ENCODE results near the gene PCP4L1.
"Not testable (repeated sequence)": the region's sequence is repeated elsewhere in the genome, so short reads cannot be mapped to it uniquely, and the experiment has no call there.

DNA sequence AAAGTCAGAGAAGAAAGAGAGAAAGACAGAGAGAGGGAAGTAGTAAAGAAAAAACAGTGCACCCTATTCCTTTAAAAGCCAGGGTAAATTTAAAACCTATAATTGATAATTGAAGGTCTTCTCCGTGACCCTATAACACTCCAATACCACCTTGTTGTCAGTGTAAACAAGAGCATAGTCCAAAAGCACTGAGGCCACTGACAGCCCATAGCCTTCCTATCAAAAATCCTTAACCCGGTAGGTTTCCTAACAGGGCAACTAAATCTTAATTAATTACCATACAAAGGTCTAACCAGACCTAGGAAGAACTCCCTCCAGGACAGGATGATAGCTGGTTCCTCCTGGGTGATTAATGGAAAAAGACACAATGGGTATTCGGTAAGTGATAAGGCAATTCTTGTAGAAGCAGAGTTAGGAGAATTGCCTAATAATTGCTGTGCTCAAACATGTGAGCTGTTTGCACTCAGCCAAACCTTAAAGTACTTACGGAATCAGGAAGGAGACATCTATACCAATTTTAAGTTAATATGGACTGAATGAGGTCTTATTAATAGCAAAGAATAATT, 2.5 kb upstream of the PCP4L1 start:
- not testable (repeated sequence) for TF ChIP-seq EZH2 (IDR thresholded peaks at IDR 0.05; ENCODE audit: borderline replicate concordance, low read depth, low read length, severe bottlenecking)
- TF ChIP-seq, protein P1, sequence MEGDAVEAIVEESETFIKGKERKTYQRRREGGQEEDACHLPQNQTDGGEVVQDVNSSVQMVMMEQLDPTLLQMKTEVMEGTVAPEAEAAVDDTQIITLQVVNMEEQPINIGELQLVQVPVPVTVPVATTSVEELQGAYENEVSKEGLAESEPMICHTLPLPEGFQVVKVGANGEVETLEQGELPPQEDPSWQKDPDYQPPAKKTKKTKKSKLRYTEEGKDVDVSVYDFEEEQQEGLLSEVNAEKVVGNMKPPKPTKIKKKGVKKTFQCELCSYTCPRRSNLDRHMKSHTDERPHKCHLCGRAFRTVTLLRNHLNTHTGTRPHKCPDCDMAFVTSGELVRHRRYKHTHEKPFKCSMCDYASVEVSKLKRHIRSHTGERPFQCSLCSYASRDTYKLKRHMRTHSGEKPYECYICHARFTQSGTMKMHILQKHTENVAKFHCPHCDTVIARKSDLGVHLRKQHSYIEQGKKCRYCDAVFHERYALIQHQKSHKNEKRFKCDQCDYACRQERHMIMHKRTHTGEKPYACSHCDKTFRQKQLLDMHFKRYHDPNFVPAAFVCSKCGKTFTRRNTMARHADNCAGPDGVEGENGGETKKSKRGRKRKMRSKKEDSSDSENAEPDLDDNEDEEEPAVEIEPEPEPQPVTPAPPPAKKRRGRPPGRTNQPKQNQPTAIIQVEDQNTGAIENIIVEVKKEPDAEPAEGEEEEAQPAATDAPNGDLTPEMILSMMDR (IDR thresholded peaks at IDR 0.05; ENCODE audit: borderline replicate concordance, extremely low read depth, low read length, poor library complexity, severe bottlenecking), result not testable (repeated sequence)
